Aorta (tissue), 5 donors: ENCODE data around the gene CCL4L2. TPM values are rescaled to one million over a fixed set of nuclear protein-coding genes. Genes with fewer than 3 reads are reported as not detected.
"Not testable (repeated sequence)": the region's sequence is repeated elsewhere in the genome, so short reads cannot be mapped to it uniquely, and the experiment has no call there.

Experiments used
- ATAC-seq: fragments of 200-7000 bp; cut with Tn5 transposase; one replicate; pipeline ENCODE4 v1.9.1; 2022; ENCODE audit warnings: moderate library complexity; ENCODE audit not compliant: low FRiP score
- DNase-seq, 2 donors: peaks; one replicate each; pipeline ENCODE4 v3.0.0-alpha.2; 2020
- H3K27ac ChIP-seq, 2 donors: one replicate each; pipeline ENCODE4 v1.5.1; 2013; ENCODE audit warnings: low read length in 2 of 2, mild to moderate bottlenecking in 2 of 2, moderate library complexity in 2 of 2, control low read depth in 1 of 2, inconsistent platforms in 1 of 2, low read depth in 1 of 2
- H3K27me3 ChIP-seq, 2 donors: one replicate each; pipeline ENCODE4 v1.6.1; 2013; ENCODE audit warnings: control low read depth in 1 of 2, low read length in 1 of 2, mild to moderate bottlenecking in 1 of 2, moderate library complexity in 1 of 2; ENCODE audit not compliant: insufficient read depth in 2 of 2, control insufficient read depth in 1 of 2
- H3K36me3 ChIP-seq, 2 donors: one replicate each; pipeline ENCODE4 v1.6.1; 2013; ENCODE audit warnings: control low read depth in 1 of 2, low read length in 1 of 2, mild to moderate bottlenecking in 1 of 2; ENCODE audit not compliant: insufficient read depth in 2 of 2, control insufficient read depth in 1 of 2
- H3K4me1 ChIP-seq, 2 donors: one replicate each; pipeline ENCODE4 v1.6.1; 2013; ENCODE audit warnings: low read length in 2 of 2, control low read depth in 1 of 2, mild to moderate bottlenecking in 1 of 2, moderate library complexity in 1 of 2; ENCODE audit not compliant: insufficient read depth in 2 of 2, control insufficient read depth in 1 of 2
- H3K4me3 ChIP-seq, 2 donors: one replicate each; pipeline ENCODE4 v1.5.1; 2013; ENCODE audit warnings: low read length in 2 of 2, control low read depth in 1 of 2, mild to moderate bottlenecking in 1 of 2
- H3K9me3 ChIP-seq: one replicate; pipeline ENCODE4 v1.6.1; 2013; ENCODE audit warnings: mild to moderate bottlenecking, low read length; ENCODE audit not compliant: control insufficient read depth
- WGBS, 2 donors: extraction: QIAGEN DNeasy Blood & Tissue Kit; methylation state at CpG; one replicate each; pipeline ENCODE4 v1.1.7; 2013; 5-methylcytosine and 5-hydroxymethylcytosine counted together
- intact Hi-C, 2 donors: fragments of 100-400 bp; cut with DNase I; formaldehyde crosslinking; loops; one replicate each; pipeline versions ENCODE4 v1.14.2 to v1.15.0; 2022
- polyA plus RNA-seq, 2 donors: library from polyadenylated mRNA; stranded (reverse); fragments of 200-250 nt; gene quantifications; one replicate each; pipeline ENCODE4 v1.2.3, GENCODE V29; 2013
- total RNA-seq, 2 donors: library from RNA; stranded (reverse); fragmentation: NEBNext Ultra II Directional; extraction: Animal tissue kit (Norgen Biotek cat#: 25700); gene quantifications; one replicate each; pipeline ENCODE4 v1.2.1, GENCODE V29; 2021
- donor health status: healthy with polysubstance abuse.
- donor health status: Bipolar disorder and iron deficiency.
- donor health status: DM: no; HTN: no; CAD: no.
- donor health status: DM: no; HTN: no; CAD: no.
- donor health status: DM: yes; HTN: yes; CAD: no.

The CCL4L2 gene
- total and polyA plus RNA-seq, 4 donors, result 0.41 to 4.5 (median 1.2) TPM

GRCh38 chr17:36194832-36195433 is 15.9 kb upstream of the CCL4L2 start:
- H3K9me3 ChIP-seq, H3K4me3 ChIP-seq, H3K27ac ChIP-seq, ATAC-seq, H3K4me1 ChIP-seq, DNase-seq, H3K36me3 ChIP-seq, intact Hi-C loops, H3K27me3 ChIP-seq: not testable (repeated sequence)
- WGBS, 2 donors, result 71 to 77% methylated on average over 9 to 10 of the region's 10 CpGs

- Histone ChIP-seq H3K27ac (no peak overlapping the region), H3K4me1 (no peaks in the 10 kb centered on the region), H3K9me3 (no peaks in the 10 kb centered on the region), H3K27me3 (no peaks in the 10 kb centered on the region), H3K36me3 (no peaks in the 10 kb centered on the region), H3K4me3 (no peak overlapping the region)
- ATAC-seq (no peak), DNase-seq (no peak)
- intact Hi-C loops, result no loop called here
- WGBS, 2 donors, result 70 to 71% methylated on average over 10 of the region's 10 CpGs
Measured at GRCh38 chr17:36195434-36196130, 15.3 kb upstream of the CCL4L2 start.

GRCh38 chr17:36196131-36196486 is 14.8 kb upstream of the CCL4L2 start:
- WGBS, 2 donors, result 70 to 74% methylated on average over 3 of the region's 3 CpGs
- ATAC-seq, result no peak

GRCh38 chr17:36197387-36197703 is 13.5 kb upstream of the CCL4L2 start:
- H3K27ac ChIP-seq, result no peak overlapping the region
- H3K36me3 ChIP-seq, result no peaks in the 10 kb centered on the region
- intact Hi-C loops, result no loop called here
- H3K4me3 ChIP-seq, result no peak overlapping the region
- no peaks in the 10 kb centered on the region for H3K27me3 ChIP-seq
- H3K4me1 ChIP-seq, result no peaks in the 10 kb centered on the region
- H3K9me3 ChIP-seq, result no peaks in the 10 kb centered on the region
- 9 to 31% methylated on average over 4 of the region's 4 CpGs for WGBS, 2 donors
- no peak for ATAC-seq
- no peak for DNase-seq

More at GRCh38 chr17:36196131-36196486, 14.8 kb upstream of the CCL4L2 start:
- H3K9me3 ChIP-seq, result no peaks in the 10 kb centered on the region
- H3K4me3 ChIP-seq, result no peak overlapping the region
- H3K4me1 ChIP-seq, result no peaks in the 10 kb centered on the region
- no peaks in the 10 kb centered on the region for H3K27me3 ChIP-seq
- no peak overlapping the region for H3K27ac ChIP-seq
- DNase-seq, result no peak
- intact Hi-C loops, result no loop called here
- H3K36me3 ChIP-seq, result no peaks in the 10 kb centered on the region

GRCh38 chr17:36198831-36199465 is 11.9 kb upstream of the CCL4L2 start:
- DNase-seq, result no peak
- 70 to 75% methylated on average over 7 of the region's 7 CpGs for WGBS, 2 donors
- Histone ChIP-seq H3K4me1 (no peaks in the 10 kb centered on the region), H3K4me3 (no peak overlapping the region), H3K36me3 (no peaks in the 10 kb centered on the region), H3K27me3 (no peaks in the 10 kb centered on the region), H3K27ac (no peak overlapping the region), H3K9me3 (no peaks in the 10 kb centered on the region)
- intact Hi-C loops, result no loop called here
- no peak for ATAC-seq

GRCh38 chr17:36201102-36201501 is 9.8 kb upstream of the CCL4L2 start:
- H3K4me1 ChIP-seq, DNase-seq, intact Hi-C loops, ATAC-seq, H3K27me3 ChIP-seq, H3K4me3 ChIP-seq, H3K27ac ChIP-seq, H3K9me3 ChIP-seq, H3K36me3 ChIP-seq: not testable (repeated sequence)
- WGBS, 2 donors, result 56 to 84% methylated on average over 1 to 4 of the region's 4 CpGs

GRCh38 chr17:36201506-36201905 is 9.4 kb upstream of the CCL4L2 start:
- ATAC-seq, H3K27me3 ChIP-seq, intact Hi-C loops, H3K9me3 ChIP-seq, H3K27ac ChIP-seq, H3K4me3 ChIP-seq, H3K36me3 ChIP-seq, DNase-seq, H3K4me1 ChIP-seq: not testable (repeated sequence)
- 82 to 88% methylated on average over 7 to 8 of the region's 8 CpGs for WGBS, 2 donors

GRCh38 chr17:36203335-36203734 is 7.5 kb upstream of the CCL4L2 start:
- no peaks in the 10 kb centered on the region for H3K27me3 ChIP-seq
- intact Hi-C loops, result no loop called here
- no peak for DNase-seq

More at GRCh38 chr17:36203335-36203734, 7.5 kb upstream of the CCL4L2 start:
- Histone ChIP-seq H3K9me3 (no peaks in the 10 kb centered on the region), H3K4me1 (no peaks in the 10 kb centered on the region), H3K36me3 (no peaks in the 10 kb centered on the region), H3K27ac (no peak overlapping the region), H3K4me3 (no peak overlapping the region)
- WGBS, 2 donors, result 82% methylated on average over 3 of the region's 3 CpGs
- ATAC-seq, result no peak
